Stimulated activated naive B cell treated with anti-CD40 and anti-IgM and Interleukin-4, amounts not matched to agents 10 μg/mL and 1 μg/mL and 100 μg/mL, for 72 hours (primary cell): Measurements from ENCODE around the gene KRT8.
"Not testable (repeated sequence)": the region's sequence is repeated elsewhere in the genome, so short reads cannot be mapped to it uniquely, and the experiment has no call there.

Experiments used
- ATAC-seq, 2 donors: fragments of 150-1000 bp; cut with Tn5 transposase; replicated peaks; 2 replicates each; pipeline ENCODE4 v1.10.0; 2021; ENCODE audit warnings: moderate library complexity in 1 of 2
- DNase-seq: peaks from one replicate; pipeline ENCODE4 v3.0.0; 2021
- H3K27ac Mint-ChIP-seq: one replicate; pipeline ENCODE4 v1.8.0; 2022; ENCODE audit warnings: mild to moderate bottlenecking, mixed read lengths
- H3K27me3 Mint-ChIP-seq, 2 donors: one replicate each; pipeline ENCODE4 v1.8.0; 2022; ENCODE audit warnings: mixed read lengths in 2 of 2
- H3K36me3 Mint-ChIP-seq, 2 donors: one replicate each; pipeline ENCODE4 v1.8.0; 2022; ENCODE audit warnings: mixed read lengths in 2 of 2, mild to moderate bottlenecking in 1 of 2
- H3K4me1 Mint-ChIP-seq, 2 donors: one replicate each; pipeline ENCODE4 v1.8.0; 2022; ENCODE audit warnings: mixed read lengths in 2 of 2, mild to moderate bottlenecking in 1 of 2
- H3K4me3 Mint-ChIP-seq, 2 donors: one replicate each; pipeline ENCODE4 v1.8.0; 2022; ENCODE audit warnings: mild to moderate bottlenecking in 2 of 2, mixed read lengths in 2 of 2, moderate library complexity in 1 of 2
- H3K9me3 Mint-ChIP-seq, 2 donors: one replicate each; pipeline ENCODE4 v1.8.0; 2022; ENCODE audit warnings: mixed read lengths in 2 of 2, mild to moderate bottlenecking in 1 of 2

The KRT8 gene

GRCh38 chr12:52900896-52901714, 3.8 kb downstream of the KRT8 start:
- Mint-ChIP-seq H3K27ac (no peak overlapping the region), H3K27me3 (peaks cover 13 to 25% of the 10 kb centered on the region in 2 donors), H3K36me3 (no peaks in the 10 kb centered on the region), H3K4me3 (no peak overlapping the region), H3K9me3 (no peaks in the 10 kb centered on the region), H3K4me1 (peaks cover 2 to 12% of the 10 kb centered on the region in 2 donors)
- ATAC-seq (no peak), DNase-seq (no peak)

- ATAC-seq (no peak), DNase-seq (no peak)
- H3K9me3 Mint-ChIP-seq = no peaks in the 10 kb centered on the region
- H3K27ac Mint-ChIP-seq = no peak overlapping the region
- no peaks in the 10 kb centered on the region for H3K36me3 Mint-ChIP-seq
- no peak overlapping the region for H3K4me3 Mint-ChIP-seq
- peaks cover 12 to 24% of the 10 kb centered on the region in 2 donors for H3K27me3 Mint-ChIP-seq
- H3K4me1 Mint-ChIP-seq = peaks cover 2 to 12% of the 10 kb centered on the region in 2 donors
Observed at GRCh38 chr12:52900166-52900895, 4.5 kb downstream of the KRT8 start.

DNA sequence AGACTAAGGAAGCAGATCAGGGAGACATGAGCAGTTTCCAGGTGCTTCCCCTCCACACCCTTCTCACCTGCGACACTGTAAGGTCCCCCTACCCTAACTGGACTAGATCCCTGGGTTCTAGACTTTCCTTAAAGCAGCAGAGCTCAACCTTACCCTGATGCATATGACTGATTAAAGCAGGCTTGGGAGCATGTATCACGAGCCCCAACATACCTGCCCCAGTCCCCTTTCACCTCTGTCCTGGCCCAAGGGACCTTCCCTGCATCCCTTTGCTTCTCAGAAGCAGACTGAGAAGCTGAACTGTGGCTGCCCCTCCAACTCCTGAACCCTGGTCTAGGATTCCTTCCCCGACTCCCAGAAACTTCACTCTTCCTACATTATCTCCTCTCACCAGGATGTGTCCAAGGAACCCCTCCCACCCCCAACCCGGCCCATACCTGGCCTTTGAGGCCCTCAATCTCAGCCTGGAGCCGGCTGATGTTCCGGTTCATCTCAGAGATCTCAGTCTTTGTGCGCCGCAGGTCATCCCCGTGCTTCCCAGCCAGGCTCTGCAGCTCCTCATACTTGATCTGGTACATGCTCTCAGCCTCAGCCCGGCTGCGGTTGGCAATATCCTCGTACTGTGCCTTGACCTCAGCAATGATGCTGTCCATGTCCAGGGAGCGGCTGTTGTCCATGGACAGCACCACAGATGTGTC, 5.4 kb downstream of the KRT8 start:
- H3K36me3 Mint-ChIP-seq = no peaks in the 10 kb centered on the region
- H3K27me3 Mint-ChIP-seq = peaks cover 12 to 24% of the 10 kb centered on the region in 2 donors
- no peak overlapping the region for H3K4me3 Mint-ChIP-seq
- H3K4me1 Mint-ChIP-seq = peaks cover 2 to 12% of the 10 kb centered on the region in 2 donors
- no peak for ATAC-seq
- H3K27ac Mint-ChIP-seq = no peak overlapping the region
- no peaks in the 10 kb centered on the region for H3K9me3 Mint-ChIP-seq
- DNase-seq = no peak

GRCh38 chr12:52896190-52897100, 8.4 kb downstream of the KRT8 start:
- H3K4me3 Mint-ChIP-seq = no peak overlapping the region
- H3K9me3 Mint-ChIP-seq = peaks cover 0 to 2% of the 10 kb centered on the region in 2 donors
- H3K36me3 Mint-ChIP-seq = no peaks in the 10 kb centered on the region
- peaks cover 11 to 14% of the 10 kb centered on the region in 2 donors for H3K27me3 Mint-ChIP-seq
- no peak overlapping the region for H3K27ac Mint-ChIP-seq
- DNase-seq = no peak
- no peaks in the 10 kb centered on the region for H3K4me1 Mint-ChIP-seq
- no peak for ATAC-seq

GRCh38 chr12:52895726-52896189, 9.1 kb downstream of the KRT8 start:
- peaks cover 0 to 2% of the 10 kb centered on the region in 2 donors for H3K9me3 Mint-ChIP-seq
- no peaks in the 10 kb centered on the region for H3K4me1 Mint-ChIP-seq
- no peak for ATAC-seq
- H3K36me3 Mint-ChIP-seq = no peaks in the 10 kb centered on the region
- no peak for DNase-seq
- peaks cover 11 to 13% of the 10 kb centered on the region in 2 donors for H3K27me3 Mint-ChIP-seq
- H3K27ac Mint-ChIP-seq = no peak overlapping the region
- no peak overlapping the region for H3K4me3 Mint-ChIP-seq

DNA sequence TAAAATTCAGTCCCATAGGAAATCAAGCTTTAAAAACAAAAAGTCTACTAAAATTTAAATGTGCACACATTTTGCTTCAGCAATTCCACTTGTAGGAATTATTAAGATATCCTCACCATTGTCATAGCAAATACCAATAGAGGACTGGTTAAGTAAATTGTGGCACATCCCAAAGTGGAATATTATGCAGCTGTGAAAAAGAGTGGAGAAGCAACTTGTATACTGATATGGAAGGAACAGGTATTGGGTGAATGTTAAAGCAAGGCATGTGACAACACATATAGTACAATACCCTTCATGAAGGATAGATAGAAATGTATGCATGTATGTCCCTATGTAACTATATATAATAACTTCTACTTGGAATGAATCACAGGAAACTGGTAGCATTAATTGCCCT, 11.9 kb downstream of the KRT8 start:
- H3K27me3 Mint-ChIP-seq = peaks cover 8 to 26% of the 10 kb centered on the region in 2 donors
- H3K9me3 Mint-ChIP-seq = peaks cover 0 to 2% of the 10 kb centered on the region in 2 donors
- H3K27ac Mint-ChIP-seq = no peak overlapping the region
- H3K36me3 Mint-ChIP-seq = no peaks in the 10 kb centered on the region
- H3K4me3 Mint-ChIP-seq = no peak overlapping the region
- ATAC-seq (no peak), DNase-seq (no peak)
- H3K4me1 Mint-ChIP-seq = no peaks in the 10 kb centered on the region

DNA sequence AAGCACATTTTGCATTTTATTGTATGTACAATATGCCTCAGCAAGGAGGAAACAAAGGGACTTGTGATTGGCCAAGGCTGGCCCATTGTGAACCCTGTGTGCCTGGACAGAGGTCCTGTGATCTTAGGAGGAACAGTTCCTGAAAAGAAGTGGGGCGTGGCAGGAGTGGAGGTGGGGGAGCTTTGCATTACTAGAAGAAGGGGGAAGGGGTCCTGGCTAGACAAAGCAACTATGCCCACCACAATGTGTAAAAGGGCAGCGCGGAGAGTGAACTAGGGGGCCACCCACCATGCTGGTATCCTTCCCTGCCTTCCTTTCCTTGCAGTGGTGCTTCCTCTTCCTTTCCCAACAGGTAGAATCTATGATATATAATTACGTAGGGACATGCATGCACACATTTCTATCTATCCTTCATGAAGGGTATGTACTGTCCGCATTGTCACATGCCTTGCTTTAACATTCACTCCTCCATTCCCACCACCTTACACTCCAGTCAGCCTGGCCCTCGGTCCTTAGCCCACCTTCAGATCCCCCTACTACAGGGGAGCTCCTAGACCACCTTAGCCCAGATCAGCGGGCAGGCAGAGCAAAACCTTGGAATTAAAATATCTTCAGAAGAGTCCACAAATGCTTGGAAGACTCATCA, 12.5 kb downstream of the KRT8 start:
- ATAC-seq = no peak

DNA sequence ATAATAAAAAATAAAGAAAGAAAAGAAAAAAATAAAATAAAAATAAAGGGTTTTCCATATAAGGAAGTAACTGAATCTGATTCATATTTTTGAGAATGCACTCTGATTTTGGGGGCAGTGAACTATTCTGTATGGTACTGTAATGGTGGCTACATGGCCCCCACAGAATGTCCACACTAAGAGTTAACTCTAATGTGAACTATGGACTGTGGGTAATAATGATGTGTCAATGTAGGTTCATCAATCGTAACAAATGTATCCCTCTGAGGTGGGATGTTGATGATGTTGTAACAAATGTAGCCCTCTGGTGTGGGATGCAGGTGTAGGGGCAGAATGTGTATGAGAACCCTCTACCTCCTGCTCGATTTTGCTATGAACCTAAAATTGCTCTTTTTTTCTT, 13.8 kb downstream of the KRT8 start:
- Mint-ChIP-seq H3K4me1 (no peaks in the 10 kb centered on the region), H3K27me3 (peaks cover 15 to 32% of the 10 kb centered on the region in 2 donors), H3K27ac (no peak overlapping the region), H3K9me3 (peaks cover 0 to 2% of the 10 kb centered on the region in 2 donors), H3K36me3 (no peaks in the 10 kb centered on the region), H3K4me3 (no peak overlapping the region)
- ATAC-seq (no peak), DNase-seq (no peak)

More for the DNA sequence above, 12.5 kb downstream of the KRT8 start:
- Mint-ChIP-seq H3K9me3 (peaks cover 0 to 2% of the 10 kb centered on the region in 2 donors), H3K27me3 (peaks cover 9 to 28% of the 10 kb centered on the region in 2 donors), H3K36me3 (no peaks in the 10 kb centered on the region), H3K4me1 (no peaks in the 10 kb centered on the region), H3K27ac (no peak overlapping the region), H3K4me3 (no peak overlapping the region)
- no peak for DNase-seq

GRCh38 chr12:52890417-52890816, 14.5 kb downstream of the KRT8 start:
- H3K9me3 Mint-ChIP-seq = peaks cover 0 to 2% of the 10 kb centered on the region in 2 donors
- no peaks in the 10 kb centered on the region for H3K4me1 Mint-ChIP-seq
- DNase-seq (no peak), ATAC-seq (no peak)
- peaks cover 15 to 29% of the 10 kb centered on the region in 2 donors for H3K27me3 Mint-ChIP-seq
- H3K4me3 Mint-ChIP-seq = no peak overlapping the region
- no peaks in the 10 kb centered on the region for H3K36me3 Mint-ChIP-seq
- no peak overlapping the region for H3K27ac Mint-ChIP-seq

- ATAC-seq = peak; percentile 89 to 93
- H3K4me3 Mint-ChIP-seq = no peak overlapping the region
- no peaks in the 10 kb centered on the region for H3K9me3 Mint-ChIP-seq
- DNase-seq = peak; percentile 60
- H3K27me3 Mint-ChIP-seq = peaks cover 27 to 47% of the 10 kb centered on the region in 2 donors
- H3K4me1 Mint-ChIP-seq = peaks cover 4 to 8% of the 10 kb centered on the region in 2 donors
- no peaks in the 10 kb centered on the region for H3K36me3 Mint-ChIP-seq
- H3K27ac Mint-ChIP-seq = no peak overlapping the region
Observed at GRCh38 chr12:52884526-52885293, 20.2 kb downstream of the KRT8 start.

- not testable (repeated sequence) for DNase-seq, ATAC-seq, H3K9me3 Mint-ChIP-seq, H3K4me3 Mint-ChIP-seq, H3K36me3 Mint-ChIP-seq
- peaks cover 23 to 42% of the 10 kb centered on the region in 2 donors for H3K27me3 Mint-ChIP-seq
- H3K27ac Mint-ChIP-seq = peak overlapping the region; percentile 65
- peaks cover 13 to 17% of the 10 kb centered on the region in 2 donors for H3K4me1 Mint-ChIP-seq
Observed at GRCh38 chr12:52880499-52880898, 24.4 kb downstream of the KRT8 start.
